ENCODE data around the gene CD244. TPM values are rescaled to one million over a fixed set of nuclear protein-coding genes. Genes with fewer than 3 reads are reported as not detected.

Gene CD244
- total RNA-seq, 1 experiment from 2014 or later, result not detected

DNA sequence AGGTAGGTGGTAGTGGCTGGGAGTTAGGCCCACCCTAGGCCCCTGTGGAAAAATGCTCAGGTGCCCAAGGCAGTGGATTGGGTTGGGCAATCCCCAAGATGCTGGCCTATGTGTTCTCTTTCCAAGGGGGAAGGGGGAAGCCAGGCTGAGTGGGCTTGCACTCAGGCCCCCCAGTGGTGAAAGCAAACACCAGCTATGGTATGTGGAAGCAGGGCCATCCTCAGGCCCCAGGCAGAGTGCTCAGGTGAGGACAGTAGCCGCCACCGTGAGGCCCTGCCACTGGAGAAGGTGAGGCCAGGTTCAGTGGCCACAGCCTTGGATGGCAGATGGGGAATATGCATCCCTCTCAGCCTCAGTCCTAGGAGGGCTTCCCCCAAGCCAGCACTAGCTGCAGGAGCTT, 54.9 kb downstream of the CD244 start:
- Histone ChIP-seq H3K36me3 (no peaks in the 10 kb centered on the region), H3K9me3 (no peaks in the 10 kb centered on the region), H3K4me3 (no peak overlapping the region), H3K27me3 (no peaks in the 10 kb centered on the region; the same call in 1 of the 2 replicates)
- DNase-seq, result no peak

GRCh38 chr1:160807247-160807646, 55.4 kb downstream of the CD244 start:
- DNase-seq, result no peak
- no peaks in the 10 kb centered on the region; the same call in 1 of the 2 replicates for H3K27me3 ChIP-seq
- no peak overlapping the region for H3K4me3 ChIP-seq
- no peaks in the 10 kb centered on the region for H3K36me3 ChIP-seq
- H3K9me3 ChIP-seq, result no peaks in the 10 kb centered on the region

- Histone ChIP-seq H3K36me3 (no peaks in the 10 kb centered on the region), H3K4me3 (no peak overlapping the region), H3K9me3 (no peaks in the 10 kb centered on the region), H3K27me3 (no peaks in the 10 kb centered on the region; the same call in 1 of the 2 replicates)
- no peak for DNase-seq
These were observed 55.9 kb downstream of the CD244 start for GRCh38 chr1:160806784-160807183.

GRCh38 chr1:160806109-160806665, 56.5 kb downstream of the CD244 start:
- no peak for DNase-seq
- H3K9me3 ChIP-seq, result no peaks in the 10 kb centered on the region
- no peaks in the 10 kb centered on the region; the same call in 1 of the 2 replicates for H3K27me3 ChIP-seq
- no peak overlapping the region for H3K4me3 ChIP-seq
- H3K36me3 ChIP-seq, result no peaks in the 10 kb centered on the region

- Histone ChIP-seq H3K9me3 (no peaks in the 10 kb centered on the region), H3K27me3 (no peaks in the 10 kb centered on the region; the same call in 1 of the 2 replicates), H3K36me3 (no peaks in the 10 kb centered on the region), H3K4me3 (no peak overlapping the region)
- DNase-seq, result no peak
These were observed 60.7 kb downstream of the CD244 start for GRCh38 chr1:160801836-160802580.

DNA sequence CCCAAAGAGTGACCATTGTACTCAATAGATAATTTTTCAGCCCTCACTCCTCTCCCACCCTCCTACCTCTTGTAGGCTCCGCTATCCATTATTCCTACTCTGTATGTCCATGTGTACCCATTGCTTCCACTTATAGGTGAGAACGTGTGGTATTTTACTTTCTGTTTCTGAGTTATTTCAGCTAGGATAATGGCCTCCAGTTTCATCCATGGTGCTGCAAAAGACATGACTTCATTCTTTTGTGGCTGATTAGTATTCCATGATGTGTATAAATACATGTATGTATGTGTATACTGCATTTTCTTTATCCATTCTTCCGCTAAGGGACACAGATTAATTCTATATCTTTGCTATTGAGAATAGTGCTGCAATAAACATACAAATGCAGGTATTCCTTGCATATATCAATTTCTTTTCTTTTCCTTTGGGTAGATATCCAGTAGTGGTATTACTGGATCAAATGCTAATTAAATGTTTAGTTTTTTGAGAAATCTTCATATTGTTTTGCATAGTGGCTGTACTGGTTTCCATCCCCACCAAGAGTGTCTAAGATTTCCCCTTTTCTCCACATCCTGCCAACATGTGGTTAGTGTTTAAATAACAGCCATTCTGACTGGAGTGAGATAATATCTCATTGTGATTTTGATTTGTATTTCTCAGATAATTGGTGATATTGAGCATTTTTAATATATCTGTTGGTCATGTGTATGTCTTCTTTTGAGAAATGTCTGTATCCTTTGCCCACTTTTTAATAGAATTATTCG, 61.9 kb downstream of the CD244 start:
- DNase-seq, result no peak
- Histone ChIP-seq H3K9me3 (no peaks in the 10 kb centered on the region), H3K4me3 (no peak overlapping the region), H3K27me3 (no peaks in the 10 kb centered on the region; the same call in 1 of the 2 replicates), H3K36me3 (no peaks in the 10 kb centered on the region)

- H3K36me3 ChIP-seq, result no peaks in the 10 kb centered on the region
- H3K27me3 ChIP-seq, result no peaks in the 10 kb centered on the region; the same call in 1 of the 2 replicates
- DNase-seq, result no peak
- no peak overlapping the region for H3K4me3 ChIP-seq
- H3K9me3 ChIP-seq, result no peaks in the 10 kb centered on the region
These were observed 62.5 kb downstream of the CD244 start for GRCh38 chr1:160800142-160800541.

GRCh38 chr1:160799641-160800040, 63.0 kb downstream of the CD244 start:
- Histone ChIP-seq H3K36me3 (no peaks in the 10 kb centered on the region), H3K27me3 (no peaks in the 10 kb centered on the region; the same call in 1 of the 2 replicates), H3K4me3 (no peak overlapping the region), H3K9me3 (no peaks in the 10 kb centered on the region; the same call in 1 of the 2 replicates)
- no peak for DNase-seq

DNA sequence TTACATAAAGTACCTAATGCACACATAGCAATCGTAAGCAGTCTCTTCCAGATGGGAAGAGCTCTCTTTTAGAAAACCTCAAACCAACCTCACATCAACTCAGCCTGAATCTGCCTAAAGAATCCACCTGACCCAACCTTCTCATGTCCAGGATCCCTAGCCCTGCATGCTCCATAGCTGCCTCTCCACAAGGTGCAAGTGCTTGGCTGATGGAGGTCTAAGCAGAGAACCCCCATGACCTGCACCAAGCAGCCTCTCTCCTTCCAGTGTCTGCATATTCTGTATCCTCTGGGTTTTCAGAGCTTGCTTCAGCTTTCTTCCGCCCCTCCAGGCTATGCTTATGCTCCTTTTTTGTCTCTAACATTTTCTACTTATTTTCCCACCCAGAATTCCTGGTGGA, 64.2 kb downstream of the CD244 start:
- Histone ChIP-seq H3K27me3 (no peaks in the 10 kb centered on the region), H3K4me3 (no peak overlapping the region), H3K36me3 (no peaks in the 10 kb centered on the region), H3K9me3 (no peaks in the 10 kb centered on the region; the same call in 1 of the 2 replicates)
- no peak for DNase-seq

DNA sequence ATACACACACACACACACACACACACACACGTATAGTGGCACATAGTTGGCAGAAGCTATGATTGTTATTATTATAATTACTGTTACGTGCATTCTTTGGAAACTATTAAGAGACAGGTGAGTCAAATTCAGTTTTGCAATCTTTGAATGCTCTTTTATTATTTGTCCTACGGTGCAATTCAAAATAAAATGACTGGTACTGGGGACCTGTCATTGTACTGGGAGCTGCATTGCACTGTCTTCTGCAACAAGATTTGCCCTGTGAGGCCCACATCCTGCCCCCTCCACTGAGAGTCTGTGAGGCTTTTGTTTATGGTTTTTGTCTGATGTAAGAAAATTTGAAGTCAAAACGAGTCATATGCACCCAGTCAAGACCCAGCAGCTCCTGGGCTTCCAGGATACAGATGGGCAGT, 64.8 kb downstream of the CD244 start:
- no peak overlapping the region for H3K4me3 ChIP-seq
- H3K36me3 ChIP-seq, result no peaks in the 10 kb centered on the region
- no peak for DNase-seq
- H3K27me3 ChIP-seq, result no peaks in the 10 kb centered on the region
- no peaks in the 10 kb centered on the region; the same call in 1 of the 2 replicates for H3K9me3 ChIP-seq

GRCh38 chr1:160797271-160797709, 65.4 kb downstream of the CD244 start:
- no peaks in the 10 kb centered on the region for H3K36me3 ChIP-seq
- DNase-seq, result no peak

GRCh38 chr1:160795951-160796383, 66.7 kb downstream of the CD244 start, which contains the start of gene LY9:
LY9 (plus strand) TSS chr1:160796174; CDS start chr1:160796188, 14 bp downstream.
- Histone ChIP-seq H3K9me3 (no peaks in the 10 kb centered on the region; the same call in 1 of the 2 replicates), H3K27me3 (no peaks in the 10 kb centered on the region), H3K36me3 (no peaks in the 10 kb centered on the region), H3K4me3 (no peak within 1 kb of the TSS)
- no peak for DNase-seq

More at GRCh38 chr1:160797271-160797709, 65.4 kb downstream of the CD244 start:
- Histone ChIP-seq H3K27me3 (no peaks in the 10 kb centered on the region), H3K9me3 (no peaks in the 10 kb centered on the region; the same call in 1 of the 2 replicates), H3K4me3 (no peak overlapping the region)

DNA sequence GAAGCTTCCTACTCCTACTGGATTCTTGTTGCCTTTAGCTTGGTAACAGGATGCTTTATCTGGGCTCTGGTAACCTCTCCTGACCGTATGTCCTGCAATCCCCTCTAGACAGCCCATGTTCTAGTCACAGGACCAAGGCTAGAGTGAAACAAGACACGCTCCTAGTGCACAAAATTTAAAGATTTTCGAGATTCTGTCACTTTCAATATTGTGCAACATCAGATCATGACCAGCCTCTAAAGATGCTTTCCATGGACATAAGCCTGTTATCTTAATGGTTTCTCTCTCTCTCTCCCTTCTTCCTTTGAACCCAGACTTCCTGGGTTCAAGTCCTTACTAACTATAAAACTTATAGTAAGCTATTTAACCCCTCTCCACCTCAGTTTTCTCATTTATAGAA, 68.3 kb downstream of the CD244 start:
- Histone ChIP-seq H3K9me3 (no peaks in the 10 kb centered on the region; the same call in 1 of the 2 replicates), H3K27me3 (no peaks in the 10 kb centered on the region), H3K4me3 (no peak overlapping the region), H3K36me3 (no peaks in the 10 kb centered on the region)
- DNase-seq, result no peak

GRCh38 chr1:160789702-160790611, 72.7 kb downstream of the CD244 start:
- no peak overlapping the region for H3K4me3 ChIP-seq
- DNase-seq, result no peak
- no peaks in the 10 kb centered on the region; the same call in 1 of the 2 replicates for H3K9me3 ChIP-seq
- no peaks in the 10 kb centered on the region for H3K27me3 ChIP-seq
- no peaks in the 10 kb centered on the region for H3K36me3 ChIP-seq

- no peaks in the 10 kb centered on the region for H3K9me3 ChIP-seq
- DNase-seq, result no peak
- H3K36me3 ChIP-seq, result no peaks in the 10 kb centered on the region
- no peaks in the 10 kb centered on the region for H3K27me3 ChIP-seq
- H3K4me3 ChIP-seq, result no peak overlapping the region
These were observed 73.5 kb downstream of the CD244 start for GRCh38 chr1:160789051-160789701.

All from MG63 (cell line).